GM12872 (cell line): Measurements from ENCODE around the gene NAP1L1.

Source experiments
- CTCF ChIP-seq: IDR thresholded peaks from 3 replicates; pipeline ENCODE4 v1.5.1; 2011; ENCODE audit warnings: low read depth, mild to moderate bottlenecking, low read length, moderate library complexity; ENCODE audit not compliant: insufficient read depth

NAP1L1 gene

GRCh38 chr12:76101739-76102385, 17.4 kb upstream of the NAP1L1 start:
- TF ChIP-seq CTCF: no peak

- no peak for TF ChIP-seq CTCF
Observed at GRCh38 chr12:76096079-76096646, 11.7 kb upstream of the NAP1L1 start.

GRCh38 chr12:76094754-76095153, 10.3 kb upstream of the NAP1L1 start:
- TF ChIP-seq CTCF: no peak

GRCh38 chr12:76091246-76091754, 6.8 kb upstream of the NAP1L1 start:
- no peak for TF ChIP-seq CTCF

- TF ChIP-seq CTCF: no peak
Observed at GRCh38 chr12:76085520-76085868, 1.0 kb upstream of the NAP1L1 start.

- peak; percentile 53 for TF ChIP-seq CTCF
Observed at GRCh38 chr12:76084863-76085519, 506 bp upstream of the NAP1L1 start.

GRCh38 chr12:76083246-76083903, 1.1 kb downstream of the NAP1L1 start:
- no peak for TF ChIP-seq CTCF
